Activated CD8-positive, alpha-beta memory T cell treated with anti-CD3 and anti-CD28 coated beads for 1 hour (primary cell): Measurements from ENCODE around the gene HEATR5A.
"Not testable (repeated sequence)": the region's sequence is repeated elsewhere in the genome, so short reads cannot be mapped to it uniquely, and the experiment has no call there.

Source experiments
- DNase-seq, 2 donors: peaks; one replicate each; pipeline ENCODE4 v3.0.0-alpha.2; 2020; ENCODE audit warnings: low read depth in 1 of 2; ENCODE audit errors: extremely low read depth in 1 of 2

The HEATR5A gene

DNA sequence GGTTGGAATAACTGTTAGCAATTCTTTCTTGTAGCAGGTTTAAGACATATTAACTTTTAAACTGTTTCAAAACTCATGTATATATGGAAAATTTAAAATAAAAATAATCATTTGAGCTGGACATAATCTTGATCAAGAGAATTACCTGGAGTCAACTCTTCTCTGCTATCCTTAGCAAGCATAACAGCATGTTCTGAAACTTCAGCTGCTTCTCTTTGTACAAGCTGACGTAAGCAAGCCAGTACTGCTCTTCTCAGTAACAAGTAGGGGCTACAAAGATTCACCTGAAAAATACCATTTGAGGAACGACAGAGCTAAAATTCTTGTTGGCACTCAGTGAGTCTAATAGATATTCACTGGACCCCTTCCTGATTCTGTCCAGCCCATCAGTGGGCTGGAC lies 83.0 kb downstream of the HEATR5A start:
- DNase-seq, result no peak

DNA sequence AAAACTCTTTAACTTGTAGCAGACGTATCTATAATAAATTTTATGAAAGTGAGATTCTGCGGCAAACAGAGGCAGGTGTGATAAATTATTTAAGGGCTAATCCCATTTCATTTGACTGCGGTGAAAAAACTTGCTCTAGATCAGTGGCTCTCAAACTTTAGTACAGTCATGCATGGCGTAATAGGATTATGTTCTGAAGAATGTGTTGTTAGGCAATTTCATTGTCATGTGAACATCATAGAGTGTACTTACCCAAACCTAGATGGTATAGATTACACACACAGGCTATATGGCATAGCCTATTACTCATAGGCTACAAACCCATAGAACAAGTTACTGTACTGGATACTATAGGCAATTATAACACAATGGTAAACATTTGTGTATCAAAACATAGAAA lies 83.7 kb downstream of the HEATR5A start:
- DNase-seq, result no peak

DNA sequence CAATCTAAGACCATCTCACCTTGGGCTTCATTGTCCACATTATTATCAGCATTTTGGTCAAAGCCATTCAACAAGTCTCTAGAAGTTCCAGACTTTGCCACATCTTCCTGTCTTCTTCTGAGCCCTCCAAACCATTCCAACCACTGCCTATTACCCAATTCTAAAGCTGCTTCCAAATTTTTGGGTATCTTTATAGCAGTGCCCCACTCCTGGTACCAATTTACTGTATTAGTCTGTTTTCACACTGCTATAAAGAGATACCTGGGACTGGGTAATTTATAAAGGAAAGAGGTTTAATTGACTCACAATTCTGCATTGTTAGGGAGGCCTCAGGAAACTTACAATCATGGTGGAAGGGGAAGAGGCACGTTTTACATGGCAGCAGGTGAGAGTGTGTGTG lies 89.0 kb downstream of the HEATR5A start:
- not testable (repeated sequence) for DNase-seq

GRCh38 chr14:31329876-31330521 lies 90.4 kb downstream of the HEATR5A start:
- not testable (repeated sequence) for DNase-seq

- DNase-seq, result no peak
Measured at GRCh38 chr14:31326111-31326510, 94.2 kb downstream of the HEATR5A start.

DNA sequence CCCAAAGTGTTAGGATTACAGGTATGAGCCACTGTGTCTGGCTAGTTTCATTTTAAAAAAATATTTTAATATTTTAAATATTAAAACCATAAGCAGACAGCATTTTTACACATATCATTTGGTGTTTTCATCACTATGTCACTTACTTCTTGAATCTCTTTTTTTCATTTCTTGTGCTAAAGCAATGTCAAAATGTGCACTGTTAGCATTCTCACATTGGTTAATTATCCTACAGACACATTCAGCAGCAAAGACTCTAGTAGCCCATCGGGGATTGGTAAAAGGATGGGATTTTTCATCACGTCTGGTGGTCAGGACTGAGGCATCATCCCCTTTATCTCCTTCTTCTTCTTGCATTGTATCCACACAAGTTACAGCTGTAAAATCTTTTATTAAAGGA lies 96.9 kb downstream of the HEATR5A start:
- DNase-seq, result no peak

GRCh38 chr14:31320922-31321766 lies 99.2 kb downstream of the HEATR5A start:
- no peak for DNase-seq

GRCh38 chr14:31320216-31320615 lies 100.1 kb downstream of the HEATR5A start:
- DNase-seq, result no peak

- DNase-seq, result no peak
Measured at GRCh38 chr14:31319701-31320100, 100.6 kb downstream of the HEATR5A start.

DNA sequence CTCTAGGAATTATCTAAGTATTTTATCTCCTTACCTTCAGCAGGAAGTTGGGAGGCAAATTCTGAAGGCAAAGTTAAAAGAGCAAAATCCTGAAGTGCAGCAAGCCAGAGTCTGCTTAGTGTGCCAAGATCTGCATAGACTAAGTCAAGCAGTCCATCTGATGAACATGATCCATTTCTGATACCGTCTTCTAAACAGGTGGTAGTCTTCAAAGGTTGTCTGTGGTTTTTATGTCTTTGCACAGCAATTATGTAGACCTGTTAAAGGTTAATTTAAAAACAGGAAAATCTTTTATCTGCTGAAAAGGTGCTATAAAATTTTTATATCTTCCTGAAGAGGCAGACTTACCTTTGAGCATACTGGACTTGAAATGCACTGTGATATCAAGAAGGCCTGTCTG lies 107.4 kb downstream of the HEATR5A start:
- no peak for DNase-seq

DNA sequence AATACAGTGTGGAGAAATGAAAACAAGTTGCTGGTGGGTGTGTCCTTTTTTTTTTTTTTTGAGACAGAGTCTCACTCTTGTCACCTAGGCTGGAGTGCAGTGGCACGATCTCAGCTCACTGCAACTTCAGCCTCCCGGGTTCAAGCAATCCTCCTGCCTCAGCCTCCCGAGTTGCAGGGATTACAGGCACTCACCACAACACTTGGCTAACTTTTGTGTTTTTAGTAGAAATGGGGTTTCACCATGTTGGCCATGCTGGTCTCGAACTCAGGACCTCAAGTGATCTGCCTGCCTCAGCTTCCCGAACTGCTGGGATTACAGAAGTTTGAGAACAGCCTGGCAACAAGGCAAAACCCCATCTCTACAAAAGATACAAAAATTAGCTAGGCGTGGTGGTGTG lies 108.0 kb downstream of the HEATR5A start:
- not testable (repeated sequence) for DNase-seq

GRCh38 chr14:31307618-31308017 lies 112.7 kb downstream of the HEATR5A start:
- no peak for DNase-seq

- DNase-seq, result no peak
Measured at GRCh38 chr14:31307198-31307597, 113.2 kb downstream of the HEATR5A start.

DNA sequence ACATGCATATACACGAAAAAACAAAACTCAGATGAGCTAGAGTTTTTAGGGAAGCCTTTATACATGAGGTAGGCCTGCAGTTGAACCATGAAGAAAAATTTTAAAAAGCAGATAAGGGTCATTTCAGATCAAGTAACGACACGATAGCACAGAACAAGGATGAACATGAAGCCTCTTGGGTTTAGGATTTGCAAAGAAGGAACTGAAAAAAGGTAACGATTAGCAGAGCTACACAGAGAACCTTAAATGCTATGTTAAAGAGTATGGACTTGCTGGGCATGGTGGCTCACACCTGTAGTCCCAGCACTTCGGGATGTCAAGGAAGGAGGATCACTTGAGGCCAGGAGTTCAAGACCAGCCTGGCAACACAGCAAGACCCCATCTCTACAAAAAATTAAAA lies 116.7 kb downstream of the HEATR5A start:
- no peak for DNase-seq

DNA sequence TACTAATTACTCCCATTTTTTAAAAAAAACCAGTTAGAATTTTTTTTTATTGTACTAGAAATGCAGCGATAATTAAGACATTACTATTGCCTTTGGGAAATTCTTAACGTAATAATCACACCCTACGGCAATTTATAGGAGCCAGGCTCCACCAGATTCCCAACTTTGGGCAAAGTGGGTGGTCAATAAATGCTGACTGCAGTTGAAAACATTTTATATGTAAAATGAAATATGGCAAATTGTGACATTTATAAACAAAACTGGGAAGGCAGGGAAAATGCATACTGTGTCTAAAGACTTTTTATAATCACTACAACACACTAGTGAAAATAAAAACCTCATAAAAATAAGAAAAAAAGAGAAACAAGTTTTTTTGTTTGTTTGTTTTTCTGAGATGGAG lies 119.5 kb downstream of the HEATR5A start:
- no peak for DNase-seq

DNA sequence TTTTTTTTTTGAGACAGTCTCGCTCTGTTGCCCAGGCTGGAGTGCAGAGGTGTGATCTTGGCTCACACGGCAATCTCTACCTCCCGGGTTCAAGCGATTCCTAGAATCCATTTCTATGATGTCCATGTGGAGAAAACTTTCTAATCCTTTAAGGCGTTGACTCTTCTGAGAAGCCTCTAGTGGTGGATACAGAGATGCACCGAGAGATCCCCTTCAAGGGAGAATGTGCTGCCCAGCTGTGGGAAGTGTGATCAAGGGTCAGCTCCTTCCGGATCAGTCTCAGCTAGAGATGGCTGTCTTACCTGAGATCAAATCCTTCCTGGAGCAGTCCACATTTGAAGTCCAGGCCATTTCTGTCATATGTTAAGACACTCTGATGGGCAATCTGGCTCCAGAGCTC lies 120.1 kb downstream of the HEATR5A start:
- DNase-seq, result no peak

GRCh38 chr14:31297701-31298344 lies 122.5 kb downstream of the HEATR5A start:
- DNase-seq, result no peak

DNA sequence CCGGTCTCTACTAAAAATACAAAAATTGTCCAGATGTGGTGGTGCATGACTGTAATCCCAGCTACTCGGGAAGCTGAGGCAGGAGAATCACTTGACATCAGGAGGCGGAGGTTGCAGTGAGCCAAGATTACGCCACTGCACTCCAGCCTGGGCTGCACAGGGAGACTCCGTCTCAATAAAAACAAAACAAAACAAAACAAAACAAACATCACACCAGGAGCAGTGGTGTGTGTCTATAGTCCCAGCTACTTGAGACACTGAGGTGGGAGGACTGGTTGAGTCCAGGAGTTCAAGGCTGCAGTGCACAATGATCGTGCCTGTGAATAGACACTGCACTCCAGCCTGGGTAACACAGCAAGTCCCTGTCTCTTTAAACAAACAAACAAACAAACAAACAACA lies 123.2 kb downstream of the HEATR5A start:
- no peak for DNase-seq

DNA sequence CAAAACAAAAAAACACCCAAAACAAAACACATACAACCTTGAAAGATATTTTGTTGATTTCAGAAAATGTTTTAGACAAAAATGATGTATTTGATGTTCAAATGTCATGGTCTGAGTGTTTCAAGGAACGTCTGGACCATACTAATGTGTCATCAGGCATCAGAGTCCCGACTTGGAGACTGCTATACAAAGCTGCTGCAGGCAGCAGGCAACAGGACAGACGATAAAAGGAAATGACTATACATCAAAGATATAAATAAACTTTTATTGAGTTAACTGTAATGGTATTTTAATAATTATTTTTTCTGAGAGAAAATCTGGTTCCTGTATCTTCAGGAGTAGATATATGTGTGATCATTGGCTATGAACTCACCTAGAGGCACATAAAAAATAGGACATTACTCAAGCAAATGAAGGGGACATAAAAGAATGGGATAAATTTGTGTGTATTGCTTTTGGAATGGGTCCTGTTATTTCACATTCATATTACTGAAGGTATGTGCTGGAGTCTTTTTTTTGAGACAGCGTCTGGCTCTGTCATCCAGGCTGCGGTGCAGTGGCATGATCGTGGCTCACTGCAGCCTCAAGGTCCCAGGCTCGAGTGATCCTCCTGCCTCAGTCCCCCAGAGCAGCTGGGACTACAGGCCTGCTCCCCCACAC lies 125.5 kb downstream of the HEATR5A start:
- DNase-seq, result no peak

DNA sequence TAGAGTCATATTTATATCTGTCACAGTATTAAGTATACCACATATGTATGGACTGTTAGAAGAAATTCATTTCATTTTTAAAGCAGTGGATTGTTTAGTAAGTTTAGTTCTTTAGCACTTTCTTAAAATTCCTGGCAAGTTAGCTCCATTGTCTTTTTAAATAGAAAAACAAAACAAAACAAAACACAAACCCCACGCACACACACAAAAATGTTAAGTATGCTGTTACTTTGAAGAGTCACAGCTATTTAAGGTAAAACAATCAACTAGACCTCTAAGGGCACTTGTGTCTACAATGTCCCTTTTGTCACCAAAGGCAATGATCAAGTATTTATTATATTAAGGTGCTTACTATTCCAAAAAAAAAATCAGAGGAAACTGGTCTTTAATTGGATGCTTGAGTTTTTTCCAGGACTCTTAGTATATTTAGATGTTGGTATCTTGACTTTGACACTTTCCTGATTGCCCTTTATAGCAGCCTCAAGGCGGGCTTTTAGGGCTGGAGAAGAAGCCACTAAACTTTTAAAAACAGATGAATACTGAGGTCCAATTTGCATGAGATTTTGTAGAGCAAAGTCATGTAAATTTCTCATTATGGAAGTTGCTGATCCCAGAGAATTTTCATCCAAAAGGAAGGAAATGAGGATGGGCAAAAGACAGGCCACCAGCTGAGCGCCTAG lies 127.3 kb downstream of the HEATR5A start:
- DNase-seq, result no peak

- DNase-seq, result no peak
Measured at GRCh38 chr14:31291210-31291609, 129.1 kb downstream of the HEATR5A start.
